ENCODE results near the gene PCSK6.
"Not testable (repeated sequence)": the region's sequence is repeated elsewhere in the genome, so short reads cannot be mapped to it uniquely, and the experiment has no call there.

PCSK6 gene

DNA sequence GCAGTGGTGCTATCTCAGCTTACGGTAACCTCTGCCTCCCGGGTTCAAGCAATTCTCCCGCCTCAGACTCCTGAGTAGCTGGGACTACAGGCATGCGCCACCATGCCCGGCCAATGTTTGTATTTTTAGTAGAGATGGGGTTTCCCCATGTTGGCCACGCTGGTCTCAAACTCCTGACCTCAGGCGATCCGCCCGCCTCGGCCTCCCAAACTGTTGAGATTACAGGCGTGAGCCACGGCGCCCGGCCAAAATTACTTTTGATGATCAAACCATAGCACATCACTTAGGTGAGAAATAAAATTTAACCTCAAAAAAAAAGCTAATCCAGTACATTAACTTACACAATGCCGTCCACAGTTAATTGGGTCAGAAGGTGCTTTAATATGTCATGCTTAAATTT, 114.5 kb downstream of the PCSK6 start:
- not testable (repeated sequence) for H3K4me1 ChIP-seq (ENCODE audit: control insufficient read depth in 1 of 2, insufficient read depth in 2 of 2, low read length in 2 of 2); H3K27me3 ChIP-seq (ENCODE audit: low read depth, low read length); H3K9me3 ChIP-seq (ENCODE audit: control insufficient read depth in 1 of 2, low read length in 2 of 2); H3K27ac ChIP-seq (ENCODE audit: low read length); H3K4me3 ChIP-seq (ENCODE audit: low read depth in 1 of 2, low read length in 2 of 2); H3K36me3 ChIP-seq (ENCODE audit: control insufficient read depth in 1 of 2, insufficient read depth in 2 of 2, low read length in 2 of 2)

DNA sequence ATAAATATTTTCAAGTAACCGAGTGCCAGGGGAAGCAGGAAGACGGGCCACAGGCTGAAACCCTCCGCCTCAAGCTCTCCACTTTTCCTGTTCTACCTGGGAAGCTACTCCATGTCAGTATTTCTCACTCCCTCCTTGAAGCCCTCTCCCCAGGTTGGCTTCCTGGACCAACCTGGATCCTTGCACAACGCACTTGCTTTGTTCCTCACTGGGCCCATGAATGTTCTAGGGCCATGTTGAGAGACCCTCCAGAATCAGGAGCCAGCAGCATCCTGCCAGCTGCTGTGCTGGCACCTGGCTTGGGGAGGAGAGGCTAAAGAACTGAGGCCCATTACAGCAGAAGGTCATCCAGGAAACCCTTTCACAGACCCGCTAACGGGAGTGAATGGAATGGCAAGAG, 115.2 kb downstream of the PCSK6 start:
- peaks cover 3 to 5% of the 10 kb centered on the region in 2 donors for H3K4me1 ChIP-seq (ENCODE audit: control insufficient read depth in 1 of 2, insufficient read depth in 2 of 2, low read length in 2 of 2)
- H3K36me3 ChIP-seq (ENCODE audit: control insufficient read depth in 1 of 2, insufficient read depth in 2 of 2, low read length in 2 of 2), result no peaks in the 10 kb centered on the region
- no peak overlapping the region for H3K27ac ChIP-seq (ENCODE audit: low read length)
- no peaks in the 10 kb centered on the region for H3K9me3 ChIP-seq (ENCODE audit: control insufficient read depth in 1 of 2, low read length in 2 of 2)
- no peak overlapping the region for H3K4me3 ChIP-seq (ENCODE audit: low read depth in 1 of 2, low read length in 2 of 2)
- H3K27me3 ChIP-seq (ENCODE audit: low read depth, low read length), result no peaks in the 10 kb centered on the region

DNA sequence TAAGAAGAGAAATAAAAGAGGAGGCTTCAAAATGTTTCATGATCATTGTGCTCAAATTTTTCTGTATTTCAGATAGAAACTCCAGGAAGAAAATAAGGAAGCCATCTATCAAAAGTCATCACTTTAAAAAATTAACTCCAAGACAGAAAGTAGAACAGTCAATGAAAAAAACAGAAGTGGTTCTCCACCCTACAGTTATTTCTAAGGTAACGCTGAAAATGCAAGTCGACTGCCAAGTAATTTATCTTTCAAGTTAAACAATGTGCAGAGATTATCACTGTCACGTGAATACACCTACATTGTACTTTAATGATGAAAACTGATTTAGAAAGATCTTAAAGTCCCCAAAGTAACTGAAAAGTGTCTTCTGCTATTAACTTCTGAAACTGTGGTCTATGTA, 115.9 kb downstream of the PCSK6 start:
- H3K9me3 ChIP-seq (ENCODE audit: control insufficient read depth in 1 of 2, low read length in 2 of 2), result no peaks in the 10 kb centered on the region
- no peak overlapping the region for H3K27ac ChIP-seq (ENCODE audit: low read length)
- H3K27me3 ChIP-seq (ENCODE audit: low read depth, low read length), result no peaks in the 10 kb centered on the region
- H3K36me3 ChIP-seq (ENCODE audit: control insufficient read depth in 1 of 2, insufficient read depth in 2 of 2, low read length in 2 of 2), result no peaks in the 10 kb centered on the region
- H3K4me1 ChIP-seq (ENCODE audit: control insufficient read depth in 1 of 2, insufficient read depth in 2 of 2, low read length in 2 of 2), result peaks cover 3 to 5% of the 10 kb centered on the region in 2 donors
- no peak overlapping the region for H3K4me3 ChIP-seq (ENCODE audit: low read depth in 1 of 2, low read length in 2 of 2)

DNA sequence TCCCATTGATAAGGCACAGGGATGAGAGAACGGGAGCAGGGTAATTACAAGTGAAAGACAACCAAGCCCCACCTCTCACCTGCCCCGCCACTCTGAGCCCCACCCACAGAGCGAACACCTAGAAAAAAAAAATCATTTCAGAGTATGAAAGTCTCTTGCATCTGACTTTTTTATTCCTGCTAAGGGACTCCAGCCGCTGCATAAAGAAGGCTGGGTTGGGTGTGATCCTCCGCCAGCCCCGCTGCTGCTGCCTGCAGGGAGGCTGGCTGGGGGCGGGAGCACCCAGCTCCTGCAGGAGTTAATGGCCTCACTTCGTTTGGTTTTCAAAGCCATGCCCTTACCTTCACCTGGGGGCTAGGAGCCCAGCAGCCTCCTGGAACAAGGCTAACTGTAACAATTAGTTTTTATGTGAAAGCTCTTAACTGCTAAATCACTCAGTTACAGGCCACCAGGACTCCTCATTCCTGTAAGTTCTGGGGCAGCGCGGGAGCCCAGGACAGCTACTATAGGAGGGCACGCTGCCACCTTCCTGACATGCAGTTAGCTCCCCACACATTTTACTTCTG, 116.5 kb downstream of the PCSK6 start:
- H3K27ac ChIP-seq (ENCODE audit: low read length), result no peak overlapping the region
- no peaks in the 10 kb centered on the region for H3K27me3 ChIP-seq (ENCODE audit: low read depth, low read length)
- H3K4me3 ChIP-seq (ENCODE audit: low read depth in 1 of 2, low read length in 2 of 2), result no peak overlapping the region
- no peaks in the 10 kb centered on the region for H3K9me3 ChIP-seq (ENCODE audit: control insufficient read depth in 1 of 2, low read length in 2 of 2)
- peaks cover 3 to 5% of the 10 kb centered on the region in 2 donors for H3K4me1 ChIP-seq (ENCODE audit: control insufficient read depth in 1 of 2, insufficient read depth in 2 of 2, low read length in 2 of 2)
- no peaks in the 10 kb centered on the region for H3K36me3 ChIP-seq (ENCODE audit: control insufficient read depth in 1 of 2, insufficient read depth in 2 of 2, low read length in 2 of 2)

DNA sequence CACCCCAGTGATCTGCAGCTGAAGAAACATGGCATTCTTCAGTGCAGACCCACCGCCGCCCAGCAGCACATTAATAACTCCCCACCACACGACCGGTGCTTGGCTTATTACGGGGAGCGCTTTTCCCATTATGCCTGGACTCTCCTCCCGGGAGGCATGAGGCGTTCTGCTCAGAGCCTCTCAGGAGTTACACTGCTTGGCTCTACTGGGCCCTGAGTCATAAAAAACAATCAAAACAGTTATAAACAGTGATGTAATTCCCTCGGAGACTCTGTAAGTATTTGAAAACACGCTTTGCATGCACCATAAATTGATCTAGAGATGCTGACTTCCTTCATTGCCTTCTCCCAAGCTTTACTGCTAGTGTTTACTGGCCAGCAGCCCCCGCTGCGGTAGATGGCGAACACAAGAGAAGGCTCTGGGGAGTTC, 117.3 kb downstream of the PCSK6 start:
- H3K9me3 ChIP-seq (ENCODE audit: control insufficient read depth in 1 of 2, low read length in 2 of 2), result no peaks in the 10 kb centered on the region
- H3K27me3 ChIP-seq (ENCODE audit: low read depth, low read length), result no peaks in the 10 kb centered on the region
- H3K27ac ChIP-seq (ENCODE audit: low read length), result no peak overlapping the region
- no peaks in the 10 kb centered on the region for H3K36me3 ChIP-seq (ENCODE audit: control insufficient read depth in 1 of 2, insufficient read depth in 2 of 2, low read length in 2 of 2)
- no peak overlapping the region for H3K4me3 ChIP-seq (ENCODE audit: low read depth in 1 of 2, low read length in 2 of 2)
- peaks cover 3 to 5% of the 10 kb centered on the region in 2 donors for H3K4me1 ChIP-seq (ENCODE audit: control insufficient read depth in 1 of 2, insufficient read depth in 2 of 2, low read length in 2 of 2)

DNA sequence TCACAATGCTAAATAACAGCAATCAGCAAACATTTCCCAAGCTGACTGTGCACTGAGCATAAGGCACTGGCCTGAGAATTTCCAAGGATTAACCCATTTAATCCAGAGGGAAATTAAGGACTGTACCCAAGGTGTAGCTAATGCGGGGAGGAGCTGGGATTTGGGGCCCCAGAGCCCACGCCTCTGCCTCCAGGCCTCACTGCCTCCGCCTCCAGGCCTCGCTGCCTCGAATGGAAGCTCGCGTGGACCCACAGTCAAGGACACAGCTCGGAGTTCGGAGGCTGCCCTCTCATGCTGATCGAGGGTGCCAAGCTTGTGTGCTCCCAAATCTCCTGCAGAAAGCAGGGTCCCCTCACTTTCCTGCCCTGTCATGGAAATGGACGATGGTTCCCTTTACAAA, 118.0 kb downstream of the PCSK6 start:
- Histone ChIP-seq H3K9me3 (ENCODE audit: control insufficient read depth in 1 of 2, low read length in 2 of 2) (no peaks in the 10 kb centered on the region), H3K4me3 (ENCODE audit: low read depth in 1 of 2, low read length in 2 of 2) (no peak overlapping the region), H3K4me1 (ENCODE audit: control insufficient read depth in 1 of 2, insufficient read depth in 2 of 2, low read length in 2 of 2) (peaks cover 3 to 5% of the 10 kb centered on the region in 2 donors), H3K36me3 (ENCODE audit: control insufficient read depth in 1 of 2, insufficient read depth in 2 of 2, low read length in 2 of 2) (no peaks in the 10 kb centered on the region), H3K27ac (ENCODE audit: low read length) (no peak overlapping the region), H3K27me3 (ENCODE audit: low read depth, low read length) (no peaks in the 10 kb centered on the region)

DNA sequence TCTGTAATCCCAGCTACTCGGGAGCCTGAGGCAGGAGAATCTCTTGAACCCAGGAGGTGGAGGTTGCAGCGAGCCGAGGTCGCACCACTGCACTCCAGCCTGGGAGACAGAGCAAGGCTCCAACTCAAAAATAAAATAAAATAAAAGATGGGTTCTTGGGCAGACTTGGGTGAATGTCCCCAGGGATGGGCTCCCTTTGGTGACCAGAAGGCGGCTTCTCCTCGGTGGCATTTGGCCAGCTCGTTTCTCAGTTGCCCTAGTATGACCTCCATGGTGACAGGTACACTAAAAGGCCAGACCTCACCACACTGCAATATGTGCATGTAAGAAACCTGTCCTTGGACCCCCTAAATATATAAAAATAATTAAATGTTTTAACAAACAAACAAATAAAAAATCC, 118.4 kb downstream of the PCSK6 start:
- no peaks in the 10 kb centered on the region for H3K27me3 ChIP-seq (ENCODE audit: low read depth, low read length)
- H3K27ac ChIP-seq (ENCODE audit: low read length), result no peak overlapping the region
- no peaks in the 10 kb centered on the region for H3K36me3 ChIP-seq (ENCODE audit: control insufficient read depth in 1 of 2, insufficient read depth in 2 of 2, low read length in 2 of 2)
- H3K9me3 ChIP-seq (ENCODE audit: control insufficient read depth in 1 of 2, low read length in 2 of 2), result no peaks in the 10 kb centered on the region
- no peak overlapping the region for H3K4me3 ChIP-seq (ENCODE audit: low read depth in 1 of 2, low read length in 2 of 2)
- H3K4me1 ChIP-seq (ENCODE audit: control insufficient read depth in 1 of 2, insufficient read depth in 2 of 2, low read length in 2 of 2), result peaks cover 3 to 5% of the 10 kb centered on the region in 2 donors

DNA sequence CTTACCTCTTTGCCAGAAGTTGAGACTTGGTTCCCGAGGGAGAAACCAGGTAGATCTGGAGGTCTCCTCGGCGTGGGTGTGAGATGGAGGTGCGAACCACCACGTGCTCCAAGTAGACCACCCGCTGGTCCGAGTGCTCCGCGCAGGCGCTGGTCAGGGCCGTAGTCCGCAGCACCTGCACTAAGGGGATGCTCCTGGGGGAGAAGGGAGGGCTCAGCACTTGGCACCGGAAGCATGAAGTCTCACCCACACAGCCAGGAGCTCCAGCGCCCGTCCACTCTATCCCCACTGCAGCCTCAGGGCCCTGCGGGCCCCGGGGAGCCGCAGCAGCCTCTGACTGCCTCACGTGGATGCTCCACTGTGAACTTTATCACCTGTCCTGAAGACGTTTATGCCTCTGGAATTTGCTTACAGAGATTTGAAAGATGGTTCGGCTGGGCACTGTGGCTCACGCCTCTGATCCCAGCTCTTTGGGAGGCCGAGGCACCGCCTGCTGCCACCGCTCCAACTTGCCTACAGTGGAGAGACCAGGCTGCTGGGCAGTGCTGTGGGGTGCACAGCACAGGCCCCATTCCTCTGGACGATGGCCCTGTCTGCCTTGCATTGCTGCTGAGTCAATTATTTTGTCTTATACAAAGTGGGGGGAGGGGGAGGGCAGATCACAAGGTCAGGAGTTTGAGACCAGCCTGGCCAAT, 119.0 kb downstream of the PCSK6 start:
- no peak overlapping the region for H3K27ac ChIP-seq (ENCODE audit: low read length)
- no peaks in the 10 kb centered on the region for H3K36me3 ChIP-seq (ENCODE audit: control insufficient read depth in 1 of 2, insufficient read depth in 2 of 2, low read length in 2 of 2)
- H3K4me3 ChIP-seq (ENCODE audit: low read depth in 1 of 2, low read length in 2 of 2), result no peak overlapping the region
- H3K27me3 ChIP-seq (ENCODE audit: low read depth, low read length), result no peaks in the 10 kb centered on the region
- H3K9me3 ChIP-seq (ENCODE audit: control insufficient read depth in 1 of 2, low read length in 2 of 2), result no peaks in the 10 kb centered on the region
- H3K4me1 ChIP-seq (ENCODE audit: control insufficient read depth in 1 of 2, insufficient read depth in 2 of 2, low read length in 2 of 2), result peaks cover 3 to 5% of the 10 kb centered on the region in 2 donors

DNA sequence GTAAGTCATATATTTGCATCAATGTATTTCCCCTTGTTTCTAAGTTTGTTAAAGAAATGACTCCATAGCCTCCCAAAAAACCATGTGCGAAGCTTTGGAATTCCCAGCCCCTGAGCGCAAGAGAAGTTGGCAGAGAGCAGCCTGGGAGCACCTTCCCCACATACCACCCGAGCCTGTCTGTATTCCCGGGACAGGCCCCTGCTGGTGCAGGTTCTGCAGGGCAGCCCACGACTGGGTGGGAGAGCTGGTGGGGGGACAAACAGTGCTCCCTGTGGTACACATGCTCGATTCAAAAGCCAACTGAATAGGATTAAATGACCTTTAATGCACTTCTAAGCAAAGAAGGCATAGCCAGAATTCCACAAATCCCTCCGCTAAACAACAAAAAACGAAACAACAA, 119.8 kb downstream of the PCSK6 start:
- H3K4me1 ChIP-seq (ENCODE audit: control insufficient read depth in 1 of 2, insufficient read depth in 2 of 2, low read length in 2 of 2), result peaks cover 3 to 5% of the 10 kb centered on the region in 2 donors
- no peaks in the 10 kb centered on the region for H3K27me3 ChIP-seq (ENCODE audit: low read depth, low read length)

DNA sequence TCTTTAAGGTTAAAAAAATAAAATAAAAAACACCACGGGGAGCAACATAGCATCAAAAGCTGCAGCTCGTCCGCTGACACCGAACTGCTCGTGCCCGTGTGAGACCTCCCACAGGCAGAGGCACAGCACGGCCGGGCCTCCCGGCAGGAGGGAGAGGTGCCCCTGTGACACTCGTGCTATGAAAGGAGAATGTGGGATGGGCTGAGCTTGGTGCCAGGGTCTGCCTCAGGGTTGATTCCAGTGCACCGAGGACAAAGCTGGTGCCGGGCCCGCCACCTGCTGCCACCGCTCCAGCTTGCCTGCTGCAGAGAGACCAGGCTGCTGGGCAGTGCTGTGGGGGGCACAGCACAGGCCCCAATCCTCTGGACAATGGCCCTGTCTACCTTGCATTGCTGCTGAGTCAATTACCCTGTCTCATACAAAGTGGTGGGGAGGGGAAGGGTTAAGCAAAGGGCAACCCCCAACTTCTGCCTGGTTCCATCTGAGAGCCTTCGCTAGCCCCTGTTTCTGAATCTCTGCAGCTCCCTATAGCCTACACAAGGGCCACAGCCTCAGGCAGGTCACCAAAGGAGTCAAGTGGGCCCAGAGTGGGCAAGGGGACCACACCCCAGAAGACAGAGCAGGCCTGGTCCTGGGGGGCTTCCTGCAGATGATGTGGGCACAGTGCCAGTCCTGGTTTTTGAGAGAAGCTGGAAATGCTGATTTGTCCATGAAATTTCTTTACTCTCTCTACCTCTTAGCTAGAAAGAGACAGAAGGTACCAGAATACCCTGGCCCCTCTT, 120.5 kb downstream of the PCSK6 start:
- no peak overlapping the region for H3K27ac ChIP-seq (ENCODE audit: low read length)
- no peaks in the 10 kb centered on the region for H3K36me3 ChIP-seq (ENCODE audit: control insufficient read depth in 1 of 2, insufficient read depth in 2 of 2, low read length in 2 of 2)
- no peak overlapping the region for H3K4me3 ChIP-seq (ENCODE audit: low read depth in 1 of 2, low read length in 2 of 2)

More for the DNA sequence above, 119.8 kb downstream of the PCSK6 start:
- no peak overlapping the region for H3K27ac ChIP-seq (ENCODE audit: low read length)
- H3K36me3 ChIP-seq (ENCODE audit: control insufficient read depth in 1 of 2, insufficient read depth in 2 of 2, low read length in 2 of 2), result no peaks in the 10 kb centered on the region
- H3K9me3 ChIP-seq (ENCODE audit: control insufficient read depth in 1 of 2, low read length in 2 of 2), result peaks cover 0 to 4% of the 10 kb centered on the region in 2 donors
- H3K4me3 ChIP-seq (ENCODE audit: low read depth in 1 of 2, low read length in 2 of 2), result no peak overlapping the region

DNA sequence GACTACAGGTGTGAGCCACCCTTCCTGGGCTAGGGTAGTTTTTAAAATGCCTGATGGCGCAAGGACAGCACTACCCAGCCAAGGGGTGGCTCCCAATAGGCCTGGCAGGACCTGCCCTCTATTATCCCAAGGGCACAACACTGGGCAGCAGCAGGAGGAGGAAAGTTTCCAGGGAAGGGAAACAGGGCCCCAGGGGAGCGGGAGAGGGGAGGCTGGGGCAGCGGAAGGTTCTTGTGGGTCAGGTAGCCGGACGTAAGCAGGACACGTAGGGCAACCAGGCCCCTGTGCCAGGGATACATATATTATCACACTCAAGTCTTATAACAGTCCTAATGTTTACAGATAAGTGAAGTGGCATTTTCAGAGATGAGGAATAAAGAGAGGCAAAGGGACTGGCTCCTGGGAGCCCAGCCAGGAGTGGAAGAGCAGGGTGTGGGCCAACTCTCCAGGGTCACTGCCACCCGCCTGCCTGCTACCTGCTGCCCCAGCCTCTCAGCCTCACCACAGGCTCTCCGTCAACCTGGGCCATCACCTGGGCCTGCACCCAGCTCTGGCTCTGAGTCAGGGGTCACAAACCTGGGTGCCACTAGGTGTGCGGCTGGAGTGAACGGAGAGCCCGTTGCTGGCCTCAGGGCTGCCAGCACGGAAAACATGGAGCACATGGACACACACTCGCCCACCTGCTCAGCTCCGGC, 121.3 kb downstream of the PCSK6 start:
- Histone ChIP-seq H3K4me3 (ENCODE audit: low read depth in 1 of 2, low read length in 2 of 2) (no peak overlapping the region), H3K4me1 (ENCODE audit: control insufficient read depth in 1 of 2, insufficient read depth in 2 of 2, low read length in 2 of 2) (peaks cover 3 to 5% of the 10 kb centered on the region in 2 donors), H3K27me3 (ENCODE audit: low read depth, low read length) (no peaks in the 10 kb centered on the region), H3K36me3 (ENCODE audit: control insufficient read depth in 1 of 2, insufficient read depth in 2 of 2, low read length in 2 of 2) (no peaks in the 10 kb centered on the region), H3K27ac (ENCODE audit: low read length) (no peak overlapping the region), H3K9me3 (ENCODE audit: control insufficient read depth in 1 of 2, low read length in 2 of 2) (peaks cover 0 to 4% of the 10 kb centered on the region in 2 donors)

More for the DNA sequence above, 120.5 kb downstream of the PCSK6 start:
- H3K9me3 ChIP-seq (ENCODE audit: control insufficient read depth in 1 of 2, low read length in 2 of 2), result peaks cover 0 to 4% of the 10 kb centered on the region in 2 donors
- H3K4me1 ChIP-seq (ENCODE audit: control insufficient read depth in 1 of 2, insufficient read depth in 2 of 2, low read length in 2 of 2), result peaks cover 3 to 5% of the 10 kb centered on the region in 2 donors
- H3K27me3 ChIP-seq (ENCODE audit: low read depth, low read length), result no peaks in the 10 kb centered on the region

Measured in muscle layer of duodenum (tissue), 2 donors.